GM18507 (cell line): ENCODE measurements around the gene GPSM1.
A peak's percentile ranks its signal among the peaks of the same experiment; 100 is the strongest.

Experiments used
- DNase-seq: peaks from one replicate; pipeline ENCODE4 v3.0.0; 2011; ENCODE audit warnings: low read depth; ENCODE audit not compliant: insufficient read length; ENCODE audit errors: extremely low spot score
- FAIRE-seq: peaks from 2 replicates; lab custom pipeline; 2011; peaks lifted over from hg19 to GRCh38; lab: Jason Lieb, UNC

Gene GPSM1

DNA sequence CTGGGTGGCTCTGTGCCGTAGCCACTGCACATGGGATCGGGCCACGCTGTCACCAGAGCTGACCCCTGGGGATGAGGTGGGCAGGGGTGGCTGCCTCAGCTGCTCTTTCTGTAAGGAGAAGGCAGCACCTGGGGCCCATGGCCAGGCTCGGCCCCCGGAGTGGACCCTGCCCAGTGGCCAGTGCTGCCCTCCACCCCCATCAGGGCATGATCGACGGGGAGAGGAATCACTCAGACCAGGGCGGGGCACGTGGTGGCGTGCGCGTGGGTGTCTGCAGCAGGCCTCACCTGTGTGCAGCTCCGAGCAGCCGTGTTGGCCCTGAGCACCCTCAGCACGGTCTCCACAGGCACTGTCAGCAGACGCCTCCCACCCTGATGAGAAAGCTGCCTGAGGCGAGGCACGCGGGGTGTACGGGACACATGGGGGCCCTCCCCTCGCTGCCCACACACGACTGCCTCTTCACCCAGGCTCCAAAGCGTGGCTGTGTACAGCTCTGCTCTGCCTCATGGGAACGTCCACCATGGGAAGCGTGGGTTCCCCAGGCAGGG is 54.7 kb downstream of the GPSM1 start:
- FAIRE-seq, result no peak
- no peak for DNase-seq

DNA sequence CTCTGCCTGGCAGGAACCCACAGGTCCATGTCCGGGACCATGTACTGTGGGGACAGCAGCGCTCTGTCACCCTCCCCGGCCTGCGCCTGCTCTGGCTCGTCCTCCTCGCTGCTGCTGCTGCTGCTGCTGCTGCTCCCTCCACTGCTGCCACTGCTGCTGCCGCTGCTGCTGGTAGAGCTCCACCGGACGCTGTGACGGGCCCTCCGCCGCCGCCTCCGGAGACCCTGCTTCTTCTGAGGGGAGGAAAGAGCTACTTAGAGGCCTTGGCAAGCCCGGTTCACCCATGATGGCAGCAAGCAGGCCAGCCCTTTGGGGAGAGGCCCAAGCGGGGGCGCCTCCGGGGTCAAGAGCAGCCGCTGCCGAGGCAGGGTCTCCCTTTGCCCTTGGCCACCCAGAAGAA is 56.1 kb downstream of the GPSM1 start:
- DNase-seq, result no peak
- no peak for FAIRE-seq

DNA sequence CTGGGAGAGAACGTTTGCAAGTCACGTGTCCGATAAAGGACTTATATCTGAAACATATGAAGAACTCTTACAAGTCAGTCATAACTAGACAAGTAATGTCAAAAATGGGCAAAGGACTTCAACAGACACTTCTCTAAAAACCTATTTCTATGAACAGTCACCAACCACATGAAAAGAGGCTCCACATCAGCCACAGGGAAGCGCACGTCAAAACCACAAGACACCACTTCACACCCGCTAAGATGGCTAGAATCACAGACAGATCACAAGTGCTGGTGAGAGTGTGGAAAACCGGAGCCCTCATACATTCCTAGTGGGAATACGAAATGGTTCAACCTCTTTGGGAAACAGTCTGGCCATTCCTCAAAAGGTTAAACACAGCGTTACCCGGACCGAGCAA is 57.7 kb downstream of the GPSM1 start:
- DNase-seq, result no peak
- FAIRE-seq, result no peak

DNA sequence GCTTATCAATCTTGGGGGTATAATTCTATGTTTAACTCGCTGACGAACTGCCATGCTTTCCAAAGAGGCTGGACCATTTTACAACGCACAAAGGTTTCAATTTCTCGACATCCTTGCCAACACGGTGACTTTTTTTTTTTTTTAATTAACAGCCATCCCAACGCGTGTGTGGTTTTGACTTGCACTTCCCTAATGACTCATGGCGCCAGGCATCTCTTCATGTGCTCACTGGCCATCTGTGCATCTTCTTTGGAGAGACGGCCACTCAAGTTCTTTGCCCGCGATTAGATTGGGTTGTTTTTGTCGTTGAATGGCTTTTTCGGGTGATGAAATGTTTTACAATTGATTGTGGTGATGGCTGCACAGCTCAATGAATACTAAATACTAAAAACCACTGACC is 58.7 kb downstream of the GPSM1 start:
- FAIRE-seq (no peak), DNase-seq (no peak)

DNA sequence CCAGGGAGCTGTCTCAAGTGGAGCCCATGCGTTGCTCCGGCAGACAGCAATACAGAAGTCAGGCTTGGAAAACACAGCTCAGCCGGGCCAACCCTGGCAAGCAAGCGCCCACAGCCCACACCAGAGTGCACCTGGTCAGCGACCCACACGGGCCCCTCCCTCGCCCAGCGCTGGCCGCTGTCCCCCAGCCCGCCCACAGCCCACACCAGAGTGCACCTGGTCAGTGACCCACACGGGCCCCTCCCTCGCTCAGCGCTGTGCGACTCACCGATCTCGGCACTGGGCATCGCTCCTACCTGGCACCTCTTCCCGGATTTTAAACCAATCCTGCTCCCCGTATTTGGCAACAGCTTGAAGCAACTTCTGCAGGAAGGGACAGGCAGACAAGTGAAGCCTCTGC is 59.9 kb downstream of the GPSM1 start:
- no peak for DNase-seq
- no peak for FAIRE-seq

DNA sequence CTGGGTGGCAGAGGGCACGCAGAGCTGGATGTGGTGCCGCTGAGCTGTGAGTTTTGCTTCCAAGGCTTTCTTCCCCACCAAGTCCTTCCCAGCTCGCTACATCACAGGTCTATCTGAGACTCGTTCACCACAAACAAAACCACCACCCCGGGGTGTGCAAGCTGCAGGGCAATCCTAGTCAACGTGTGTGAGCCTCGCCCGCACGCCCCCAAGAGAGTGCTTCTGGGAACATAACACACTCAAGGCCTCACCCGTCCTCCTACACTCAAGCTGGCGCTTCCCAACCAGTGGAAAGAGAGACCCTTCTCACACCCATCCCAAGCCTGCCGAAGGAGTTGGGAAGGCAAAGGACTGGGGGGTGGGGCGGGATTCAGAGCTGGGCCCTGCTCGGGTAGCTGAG is 62.1 kb downstream of the GPSM1 start:
- DNase-seq, result no peak
- no peak for FAIRE-seq

DNA sequence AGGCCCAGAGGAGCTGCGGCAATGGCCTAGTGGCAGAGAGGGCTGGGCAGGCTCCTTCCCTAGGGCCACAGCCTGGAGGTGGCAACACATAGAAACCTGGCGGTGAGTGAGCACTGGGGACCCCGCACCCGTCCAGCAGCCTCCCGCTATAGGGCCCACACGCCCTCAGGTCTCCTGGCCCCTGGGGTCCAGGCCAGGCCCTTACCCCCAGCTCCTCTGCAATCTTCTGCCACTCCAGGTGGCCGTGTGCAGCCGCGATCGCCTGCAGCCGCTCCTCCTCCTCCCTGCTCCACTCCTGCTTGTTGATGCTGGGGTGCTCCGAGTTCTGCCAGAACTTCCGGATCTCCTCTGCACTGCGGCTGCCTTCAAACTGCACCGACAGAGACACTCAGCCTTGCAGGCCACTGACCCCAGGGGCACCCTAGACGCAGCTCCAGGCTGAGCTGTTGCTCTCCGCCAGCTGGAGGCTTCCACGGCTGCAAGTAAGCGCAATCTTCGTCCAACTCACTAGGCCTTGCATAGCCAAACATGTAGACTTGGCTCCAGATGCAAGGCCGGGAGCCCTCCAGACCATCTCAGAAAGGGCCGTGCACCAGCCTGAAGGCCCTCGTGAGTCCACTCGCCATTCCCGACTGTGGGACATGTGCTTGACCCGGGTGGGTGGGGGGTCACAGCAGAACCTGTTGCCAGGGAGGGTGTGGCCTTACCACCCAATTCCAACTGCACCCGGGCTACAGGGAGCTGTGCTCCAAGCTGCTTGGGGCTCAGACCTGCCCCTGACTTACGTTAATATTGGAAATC is 64.6 kb downstream of the GPSM1 start:
- DNase-seq, result no peak
- no peak for FAIRE-seq

DNA sequence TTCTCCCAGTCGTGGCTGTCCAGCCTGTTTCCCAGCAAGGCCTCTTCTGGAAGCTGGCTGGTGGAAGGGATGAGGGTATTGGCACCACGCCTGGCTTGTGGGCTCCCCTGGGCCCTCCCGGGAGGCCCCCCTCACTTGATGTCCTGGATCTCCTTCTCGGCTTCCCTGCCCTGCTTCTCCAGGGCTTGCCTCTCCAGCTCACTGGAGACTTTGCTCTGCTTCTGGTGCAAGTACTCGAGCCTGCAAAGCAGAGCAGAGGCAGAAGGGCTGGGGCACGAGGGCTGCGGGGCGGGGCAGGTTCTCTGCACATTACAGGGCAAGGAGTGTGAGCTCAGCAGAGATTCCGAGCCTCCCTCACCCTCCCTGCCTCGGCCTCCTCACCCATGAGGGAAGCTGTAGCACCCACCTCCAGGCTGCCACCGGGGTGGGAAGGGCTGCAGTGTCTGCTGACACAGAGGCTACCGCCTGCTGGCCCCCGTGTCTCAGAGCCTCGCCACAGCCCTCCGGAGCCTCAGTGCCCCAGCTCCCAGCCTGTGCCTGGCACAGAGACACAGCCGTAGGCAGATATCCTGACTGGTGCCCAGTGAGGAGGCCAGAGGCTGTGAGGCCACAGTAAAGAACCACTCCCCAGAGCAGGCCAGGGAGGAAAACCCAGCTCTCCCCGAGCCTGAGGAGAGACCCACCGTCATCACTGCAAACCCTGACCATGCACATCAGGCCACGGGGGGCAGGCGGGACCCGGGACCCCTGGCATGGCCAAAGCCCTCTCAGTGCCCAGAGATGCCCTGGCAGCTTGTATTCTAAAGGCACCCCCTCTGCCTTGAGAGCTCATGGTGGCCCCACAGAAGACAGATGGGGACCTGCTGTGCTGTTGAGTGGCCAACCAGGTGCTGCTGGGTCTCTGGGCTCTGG is 65.5 kb downstream of the GPSM1 start:
- no peak for FAIRE-seq

DNA sequence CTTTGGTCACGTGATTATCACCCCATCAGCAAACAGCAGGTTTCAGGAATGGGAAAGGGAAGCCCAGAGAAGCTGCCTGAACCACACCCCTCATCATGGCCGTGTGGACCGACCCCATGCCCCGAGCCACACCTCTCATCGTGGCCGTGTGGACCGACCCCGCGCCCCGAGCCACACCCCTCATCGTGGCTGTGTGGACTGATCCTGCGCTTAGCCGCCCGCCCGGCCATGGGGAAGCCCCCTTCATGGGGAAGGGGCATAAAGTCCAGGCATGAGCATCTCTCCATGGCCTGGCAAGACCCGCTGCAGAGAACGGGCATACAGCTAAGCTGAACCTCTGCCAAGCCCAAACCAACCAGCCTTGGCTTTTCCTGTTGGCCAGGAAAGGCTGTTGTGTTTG is 66.2 kb downstream of the GPSM1 start:
- FAIRE-seq (no peak), DNase-seq (no peak)

More for the DNA sequence above, 65.5 kb downstream of the GPSM1 start:
- DNase-seq, result no peak

DNA sequence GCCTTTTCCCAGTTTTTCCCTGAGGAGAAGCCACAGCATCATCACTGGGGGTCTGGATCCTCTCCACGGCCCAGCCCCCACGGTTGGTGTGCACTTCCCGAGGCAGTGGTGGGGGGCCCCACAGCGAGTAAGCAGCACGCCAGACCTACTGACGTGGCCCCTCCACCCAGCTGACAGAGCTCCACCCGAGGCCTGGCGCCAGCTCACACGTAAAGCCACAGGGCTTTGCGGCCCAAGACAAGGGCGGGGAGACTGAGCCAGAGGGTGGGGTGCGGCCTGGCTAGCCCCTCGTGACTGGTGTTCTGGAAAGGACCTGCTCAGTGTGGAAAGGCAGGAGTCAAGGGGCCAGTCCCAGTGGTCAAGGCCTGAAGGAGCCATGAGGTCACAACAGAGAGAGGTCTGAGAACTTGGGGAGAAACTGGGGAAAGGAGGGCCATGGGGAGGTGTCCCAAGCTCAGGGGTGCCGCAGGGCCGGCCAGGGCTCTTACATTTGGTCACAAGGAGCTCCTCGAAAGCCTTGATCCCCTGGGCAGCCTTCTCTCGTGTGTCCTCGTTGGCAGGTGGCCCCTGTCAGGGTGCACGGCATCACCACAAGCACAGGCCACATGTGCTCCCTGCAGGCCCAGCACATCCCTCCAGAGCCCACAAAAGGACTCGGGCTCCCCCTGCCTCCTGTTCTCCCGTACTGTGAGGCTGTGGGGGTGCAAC is 67.1 kb downstream of the GPSM1 start:
- FAIRE-seq (no peak), DNase-seq (no peak)

DNA sequence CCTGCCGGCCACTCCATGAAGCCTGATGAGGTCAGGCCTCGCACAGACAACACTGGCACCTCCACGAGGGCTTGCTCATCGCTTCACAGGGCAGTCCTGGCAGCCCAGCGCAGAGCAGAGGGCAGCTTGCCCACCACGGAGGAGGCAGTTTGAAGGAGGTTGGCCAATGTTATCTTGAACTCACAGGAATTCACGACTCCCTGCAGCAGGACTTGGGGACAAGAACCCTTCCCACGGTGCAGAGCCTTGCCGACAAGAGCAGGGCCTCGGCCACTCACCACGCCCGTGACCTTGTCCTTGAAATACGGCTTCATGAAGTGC is 67.6 kb downstream of the GPSM1 start:
- FAIRE-seq, result no peak
- no peak for DNase-seq

DNA sequence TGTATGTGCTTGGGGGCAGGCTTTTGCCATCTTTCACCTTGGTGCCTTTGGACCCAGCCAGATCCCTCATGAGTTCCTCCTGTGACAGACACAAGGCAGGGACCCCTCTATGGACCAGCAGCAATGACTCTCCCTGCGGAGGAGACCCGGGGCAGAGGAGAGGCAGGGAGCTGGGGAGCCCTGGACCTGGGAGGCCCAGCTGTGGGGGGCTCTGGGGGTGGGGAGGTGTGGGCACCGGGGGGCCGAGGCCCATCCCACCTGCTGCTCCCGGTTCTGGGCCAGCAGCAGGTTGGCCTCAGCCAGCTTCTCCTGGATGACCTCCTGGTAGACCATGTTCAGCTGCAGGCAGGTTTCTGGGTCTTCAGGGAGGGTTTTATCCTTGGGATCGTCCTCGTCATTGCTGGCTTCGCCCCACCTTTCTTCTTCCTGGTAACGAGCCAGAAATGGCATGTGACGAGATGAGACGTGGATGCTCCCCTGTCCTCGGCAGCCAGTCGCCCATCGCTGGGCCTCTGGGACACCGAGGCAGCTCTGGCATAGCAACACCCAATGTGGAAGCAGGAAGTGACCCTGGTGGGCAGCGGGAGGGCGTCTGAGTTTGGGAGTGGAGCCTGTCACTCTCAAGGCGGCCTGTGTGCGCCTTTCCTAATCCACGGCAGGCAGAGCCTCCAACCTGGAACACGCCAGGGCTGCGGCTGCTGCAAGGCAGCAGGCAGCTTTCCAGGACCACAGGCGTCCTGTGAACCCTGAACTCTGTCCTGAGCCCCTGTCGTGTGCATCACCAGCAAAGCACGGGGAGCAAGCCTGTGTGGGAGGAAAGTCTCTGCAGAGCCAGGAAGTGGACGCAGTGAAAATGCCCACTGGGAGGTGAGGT is 68.2 kb downstream of the GPSM1 start:
- DNase-seq (no peak), FAIRE-seq (no peak)

DNA sequence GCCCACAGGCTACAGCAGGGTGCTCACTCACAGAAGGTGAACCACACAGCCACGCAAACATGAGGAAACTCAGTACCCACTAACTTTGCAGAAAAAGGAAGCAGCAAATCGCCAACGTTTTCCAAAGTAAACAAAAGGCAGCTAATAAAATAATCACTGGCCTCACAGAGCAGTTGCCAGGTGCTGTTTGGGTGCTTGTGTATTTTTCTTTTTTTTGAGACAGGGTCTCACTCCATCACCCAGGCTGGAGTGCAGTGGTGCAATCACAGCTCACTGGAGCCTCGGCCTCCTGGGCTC is 68.8 kb downstream of the GPSM1 start:
- FAIRE-seq (no peak), DNase-seq (no peak)

DNA sequence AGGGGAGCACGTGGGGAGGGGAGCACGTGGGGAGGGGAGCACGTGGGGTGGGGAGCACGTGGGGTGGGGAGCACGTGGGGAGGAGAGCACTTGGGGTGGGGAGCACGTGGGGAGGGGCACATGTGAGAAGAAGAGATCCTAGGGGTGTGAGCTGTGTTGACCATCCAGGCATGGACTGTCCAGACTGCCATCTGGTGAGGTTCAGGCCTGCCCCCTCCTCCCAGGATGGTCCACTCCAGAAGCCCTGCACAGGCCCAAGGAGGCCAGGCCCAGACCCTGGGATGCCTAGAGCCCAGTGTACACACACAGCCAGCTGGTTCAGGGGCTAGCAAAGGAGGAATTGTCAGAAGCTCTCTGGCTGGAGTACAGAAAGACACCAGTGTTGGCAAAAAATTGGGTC is 70.3 kb downstream of the GPSM1 start:
- DNase-seq (no peak), FAIRE-seq (no peak)

DNA sequence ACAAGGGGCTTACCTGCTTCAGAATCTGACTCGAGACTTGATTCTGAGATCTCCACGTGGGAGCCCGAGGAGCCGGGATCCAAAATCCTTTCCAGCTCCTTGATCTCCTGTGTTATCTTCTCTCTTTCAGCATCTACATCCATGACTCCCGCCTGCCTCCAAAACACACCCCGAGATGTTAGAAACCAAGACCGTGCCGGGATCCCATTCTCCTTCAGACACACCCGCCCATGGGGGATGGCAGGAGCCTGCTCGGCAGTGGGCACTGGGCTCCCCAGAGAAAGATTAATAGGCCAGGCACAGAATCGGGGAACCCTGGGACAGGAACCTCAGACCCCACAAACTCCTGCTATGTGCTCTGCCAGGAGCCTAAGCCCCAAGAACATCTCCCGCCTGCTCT is 70.9 kb downstream of the GPSM1 start:
- FAIRE-seq (no peak), DNase-seq (no peak)

DNA sequence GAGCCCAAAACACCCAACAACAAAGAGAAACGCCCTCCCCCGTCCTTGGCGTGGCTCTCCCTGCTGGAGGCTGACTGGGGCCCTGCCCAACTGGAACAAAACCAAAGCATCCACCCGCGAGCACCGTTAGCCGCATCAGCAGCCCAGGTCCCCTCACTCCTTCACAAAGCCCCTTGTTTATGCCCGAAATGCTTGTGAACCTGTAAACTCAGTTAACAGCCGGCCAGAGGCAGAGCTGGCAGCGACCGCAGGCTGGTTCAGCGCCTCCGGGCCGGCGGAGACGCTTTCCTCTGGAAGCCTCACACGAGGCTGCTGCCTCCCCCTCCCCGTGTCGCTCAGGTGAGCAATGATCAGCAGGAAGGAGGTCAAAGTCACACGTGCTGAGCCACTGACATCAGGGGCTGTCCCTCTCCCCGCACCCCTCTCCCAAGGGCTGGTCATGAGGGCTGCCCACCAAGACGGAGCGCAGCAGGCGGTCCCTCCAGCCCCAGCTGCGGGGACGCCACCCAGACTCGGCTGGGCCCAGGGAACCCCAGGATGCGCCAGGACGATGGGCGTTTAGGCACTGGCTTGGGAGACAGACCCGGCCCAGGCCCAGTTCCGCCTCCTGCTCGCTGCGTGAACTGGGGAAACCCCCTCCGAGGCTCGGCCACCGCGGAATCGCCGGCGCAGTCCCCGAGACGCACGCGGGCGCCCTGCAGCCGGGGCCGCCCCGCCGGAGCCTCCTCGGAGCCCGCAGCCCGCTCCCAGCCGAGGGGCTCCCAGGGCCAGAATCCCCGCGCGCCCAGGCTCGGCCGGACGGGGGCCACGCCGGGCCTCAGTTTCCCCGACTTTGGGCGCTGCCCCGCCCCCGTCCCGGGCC is 72.1 kb downstream of the GPSM1 start:
- FAIRE-seq (peak; percentile 26), DNase-seq (no peak)

DNA sequence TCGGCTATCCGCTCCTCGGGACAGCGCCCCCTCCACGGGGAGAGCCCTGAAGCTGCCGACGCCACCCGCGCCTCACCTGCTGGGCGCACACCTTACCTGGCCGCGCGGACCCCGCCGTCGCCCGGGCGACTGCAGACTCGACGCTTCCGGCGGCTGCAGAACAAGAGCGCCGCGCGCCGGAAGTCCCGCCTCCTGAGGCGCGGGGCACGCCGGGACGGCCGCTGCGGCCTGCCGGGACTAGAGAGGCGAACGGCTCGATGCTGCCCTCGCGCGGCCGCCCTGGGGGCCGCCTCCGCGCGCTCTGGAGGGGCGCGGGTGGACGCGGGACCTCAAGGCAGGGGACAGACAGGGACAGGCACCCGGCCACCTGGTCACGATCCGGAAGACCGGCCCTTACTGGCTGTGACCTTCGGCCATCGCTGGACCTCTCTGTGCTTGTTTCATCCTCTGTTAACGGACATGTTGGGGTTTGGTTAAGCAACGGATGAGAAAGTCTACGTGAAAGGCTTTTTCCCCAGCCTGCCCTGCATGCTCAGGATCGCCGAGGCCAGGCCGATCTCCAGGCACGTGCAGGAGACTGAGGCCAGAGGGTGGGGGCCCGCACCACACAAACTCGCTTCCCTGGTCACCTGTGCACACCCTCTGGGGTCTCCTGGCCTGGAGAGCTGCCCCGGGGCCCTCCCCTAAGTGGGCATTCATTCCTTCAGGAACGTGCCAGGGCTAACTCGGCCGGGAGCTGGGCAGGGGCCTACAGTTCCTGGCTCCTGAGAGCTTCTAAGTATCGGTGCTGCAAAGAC is 72.9 kb downstream of the GPSM1 start, which contains the start of gene SNAPC4:
Gene SNAPC4, minus strand, starts transcription at position 133 of the 797 bp plus-strand sequence. CDS start 1,742 bp downstream, outside the sequence.
- peak; percentile 92 for DNase-seq
- peak; percentile 89 for FAIRE-seq
